Measurements from ENCODE around the gene EPB41L5. TPM values are rescaled to one million over a fixed set of nuclear protein-coding genes. Genes with fewer than 3 reads are reported as not detected.

The EPB41L5 gene
- total RNA-seq, 1 donor from 2014 or later, result 16.2 TPM

DNA sequence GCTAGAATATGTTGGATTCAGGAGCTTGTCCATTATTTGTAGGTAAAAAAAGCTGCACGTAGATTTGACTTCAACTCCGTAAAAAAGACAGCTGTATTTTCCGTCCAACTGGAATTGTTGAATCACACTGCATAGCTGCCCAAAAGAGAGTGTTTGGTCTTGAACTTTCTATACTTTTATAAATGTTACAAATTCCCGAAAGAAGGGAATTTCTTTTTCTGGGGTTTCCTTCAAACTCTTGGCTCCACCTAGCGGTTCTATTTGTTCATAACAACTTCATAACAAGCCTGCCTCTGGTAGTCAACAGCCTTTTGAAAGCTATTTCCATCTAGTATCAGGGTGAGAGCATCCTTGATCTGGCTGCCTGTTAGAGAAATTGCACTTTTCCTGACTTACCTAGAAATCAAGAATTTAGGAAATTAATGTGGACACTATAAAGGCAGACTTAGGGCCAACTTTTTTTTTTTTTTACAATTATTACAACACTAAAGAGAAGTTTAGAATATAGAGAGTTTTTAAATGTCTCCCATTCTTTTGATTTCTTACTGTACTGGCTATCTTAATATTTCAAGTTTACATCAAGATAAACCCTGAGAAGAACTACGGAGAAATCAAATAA is 162.2 kb downstream of the EPB41L5 start:
- H3K36me3 ChIP-seq (ENCODE audit: insufficient read depth, low read length), result no peaks in the 10 kb centered on the region
- H4K20me1 ChIP-seq (ENCODE audit: insufficient read depth, low read length), result no peaks in the 10 kb centered on the region
- no peak overlapping the region for H3K9ac ChIP-seq (ENCODE audit: low read length)
- no peak for FAIRE-seq
- no peaks in the 10 kb centered on the region for H3K9me3 Mint-ChIP-seq (ENCODE audit: unreplicated experiment)
- peak; percentile 32 for DNase-seq (ENCODE audit: low read depth)
- H3K4me3 ChIP-seq (ENCODE audit: insufficient read depth, low read depth, low read length), result no peak overlapping the region
- H3K27me3 ChIP-seq (ENCODE audit: insufficient read depth, low read length), result no peaks in the 10 kb centered on the region
- H3K4me1 Mint-ChIP-seq (ENCODE audit: low read depth, unreplicated experiment), result peaks cover 2% of the 10 kb centered on the region
- TF ChIP-seq EZH2 (IDR thresholded peaks at IDR 0.05; ENCODE audit: insufficient read depth, low read length), result no peak
- TF ChIP-seq, protein P1, sequence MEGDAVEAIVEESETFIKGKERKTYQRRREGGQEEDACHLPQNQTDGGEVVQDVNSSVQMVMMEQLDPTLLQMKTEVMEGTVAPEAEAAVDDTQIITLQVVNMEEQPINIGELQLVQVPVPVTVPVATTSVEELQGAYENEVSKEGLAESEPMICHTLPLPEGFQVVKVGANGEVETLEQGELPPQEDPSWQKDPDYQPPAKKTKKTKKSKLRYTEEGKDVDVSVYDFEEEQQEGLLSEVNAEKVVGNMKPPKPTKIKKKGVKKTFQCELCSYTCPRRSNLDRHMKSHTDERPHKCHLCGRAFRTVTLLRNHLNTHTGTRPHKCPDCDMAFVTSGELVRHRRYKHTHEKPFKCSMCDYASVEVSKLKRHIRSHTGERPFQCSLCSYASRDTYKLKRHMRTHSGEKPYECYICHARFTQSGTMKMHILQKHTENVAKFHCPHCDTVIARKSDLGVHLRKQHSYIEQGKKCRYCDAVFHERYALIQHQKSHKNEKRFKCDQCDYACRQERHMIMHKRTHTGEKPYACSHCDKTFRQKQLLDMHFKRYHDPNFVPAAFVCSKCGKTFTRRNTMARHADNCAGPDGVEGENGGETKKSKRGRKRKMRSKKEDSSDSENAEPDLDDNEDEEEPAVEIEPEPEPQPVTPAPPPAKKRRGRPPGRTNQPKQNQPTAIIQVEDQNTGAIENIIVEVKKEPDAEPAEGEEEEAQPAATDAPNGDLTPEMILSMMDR (IDR thresholded peaks at IDR 0.05; ENCODE audit: insufficient read depth, low read depth, low read length), result peak; percentile 78
- no peak overlapping the region for H3K4me3 Mint-ChIP-seq (ENCODE audit: unreplicated experiment)
- H3K79me2 ChIP-seq (ENCODE audit: insufficient read depth, low read length), result no peaks in the 10 kb centered on the region
- no peak overlapping the region for H3K27ac Mint-ChIP-seq (ENCODE audit: unreplicated experiment)
- peak overlapping the region; percentile 26 for H3K4me2 ChIP-seq (ENCODE audit: low read length)
- no peaks in the 10 kb centered on the region for H3K27me3 Mint-ChIP-seq (ENCODE audit: low read depth, unreplicated experiment)
- no peak overlapping the region for H3K27ac ChIP-seq (ENCODE audit: low read depth, low read length)
- H3K36me3 Mint-ChIP-seq (ENCODE audit: low read depth, unreplicated experiment), result peaks cover 5% of the 10 kb centered on the region
- no peak overlapping the region for H2AFZ ChIP-seq (ENCODE audit: low read depth, low read length)
- no peaks in the 10 kb centered on the region for H3K4me1 ChIP-seq (ENCODE audit: insufficient read depth, low read length)
- no peaks in the 10 kb centered on the region for H3K9me3 ChIP-seq (ENCODE audit: insufficient read depth, low read depth, low read length)

DNA sequence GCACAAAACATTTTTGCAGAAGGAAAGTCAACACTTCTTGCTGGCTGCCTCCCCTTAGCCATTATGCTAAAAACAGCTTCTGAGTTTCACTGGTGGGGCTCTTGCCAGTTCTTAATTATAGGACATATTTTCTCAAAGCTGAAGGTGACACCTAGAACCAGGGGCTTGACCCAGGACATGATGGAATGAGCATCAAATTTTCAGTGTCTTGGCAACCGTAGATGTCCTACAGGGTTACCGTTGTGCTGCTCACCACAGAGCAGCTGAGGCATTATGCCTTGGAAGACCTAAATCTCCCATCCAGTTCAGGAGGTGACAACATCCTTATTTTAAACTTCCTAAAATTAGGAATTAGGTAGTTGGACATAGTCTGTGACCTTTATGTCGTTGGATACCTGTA is 163.6 kb downstream of the EPB41L5 start:
- H3K27ac Mint-ChIP-seq (ENCODE audit: unreplicated experiment), result no peak overlapping the region
- Histone ChIP-seq H3K4me2 (ENCODE audit: low read length) (no peak overlapping the region), H2AFZ (ENCODE audit: low read depth, low read length) (no peak overlapping the region), H3K27me3 (ENCODE audit: insufficient read depth, low read length) (no peaks in the 10 kb centered on the region), H3K4me3 (ENCODE audit: insufficient read depth, low read depth, low read length) (no peak overlapping the region), H3K9me3 (ENCODE audit: insufficient read depth, low read depth, low read length) (no peaks in the 10 kb centered on the region), H3K36me3 (ENCODE audit: insufficient read depth, low read length) (no peaks in the 10 kb centered on the region), H4K20me1 (ENCODE audit: insufficient read depth, low read length) (no peaks in the 10 kb centered on the region), H3K9ac (ENCODE audit: low read length) (no peak overlapping the region), H3K79me2 (ENCODE audit: insufficient read depth, low read length) (no peaks in the 10 kb centered on the region), H3K27ac (ENCODE audit: low read depth, low read length) (no peak overlapping the region), H3K4me1 (ENCODE audit: insufficient read depth, low read length) (no peaks in the 10 kb centered on the region)
- peaks cover 3% of the 10 kb centered on the region for H3K4me1 Mint-ChIP-seq (ENCODE audit: low read depth, unreplicated experiment)
- DNase-seq (ENCODE audit: low read depth) (no peak), FAIRE-seq (no peak)
- H3K4me3 Mint-ChIP-seq (ENCODE audit: unreplicated experiment), result no peak overlapping the region
- TF ChIP-seq, protein P1 (IDR thresholded peaks at IDR 0.05; ENCODE audit: insufficient read depth, low read depth, low read length), result no peak
- no peak for TF ChIP-seq EZH2 (IDR thresholded peaks at IDR 0.05; ENCODE audit: insufficient read depth, low read length)
- peaks cover 2% of the 10 kb centered on the region for H3K36me3 Mint-ChIP-seq (ENCODE audit: low read depth, unreplicated experiment)
- H3K27me3 Mint-ChIP-seq (ENCODE audit: low read depth, unreplicated experiment), result no peaks in the 10 kb centered on the region
- H3K9me3 Mint-ChIP-seq (ENCODE audit: unreplicated experiment), result peaks cover 2% of the 10 kb centered on the region

DNA sequence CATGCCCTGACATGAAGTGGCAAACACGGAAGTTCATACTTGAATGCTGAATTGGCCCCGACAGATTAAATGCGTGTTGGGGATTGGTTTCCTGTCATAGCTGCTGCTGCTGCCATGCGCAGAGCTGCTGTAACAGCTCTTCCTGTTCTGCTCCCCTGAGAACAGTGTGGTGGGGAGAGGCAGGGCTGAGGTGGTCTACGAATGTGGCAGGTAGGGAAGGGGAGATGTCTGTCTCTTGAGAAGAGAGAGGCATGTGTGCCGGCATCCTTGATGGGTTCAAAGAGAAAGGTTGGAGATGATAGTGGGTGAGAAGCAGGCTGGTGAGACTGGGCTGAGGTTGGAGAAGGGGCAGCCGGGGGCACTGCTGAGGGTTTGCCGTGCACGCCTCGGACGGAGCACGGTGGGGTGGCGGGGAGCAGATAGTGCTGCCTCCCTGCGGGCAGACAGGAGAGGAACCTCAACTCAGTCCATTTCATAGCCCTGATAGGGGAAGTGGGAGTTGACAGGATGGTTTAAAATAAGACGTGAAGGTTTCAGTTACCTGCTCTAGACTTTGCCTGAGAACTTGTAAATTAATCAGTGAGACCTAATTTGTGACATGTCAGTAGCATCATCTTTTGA is 164.2 kb downstream of the EPB41L5 start:
- DNase-seq (ENCODE audit: low read depth), result no peak
- no peak overlapping the region for H3K4me2 ChIP-seq (ENCODE audit: low read length)
- Mint-ChIP-seq H3K9me3 (ENCODE audit: unreplicated experiment) (peaks cover 5% of the 10 kb centered on the region), H3K27ac (ENCODE audit: unreplicated experiment) (no peak overlapping the region), H3K27me3 (ENCODE audit: low read depth, unreplicated experiment) (no peaks in the 10 kb centered on the region), H3K4me3 (ENCODE audit: unreplicated experiment) (no peak overlapping the region), H3K36me3 (ENCODE audit: low read depth, unreplicated experiment) (peaks cover 6% of the 10 kb centered on the region), H3K4me1 (ENCODE audit: low read depth, unreplicated experiment) (peaks cover 3% of the 10 kb centered on the region)
- no peak overlapping the region for H3K27ac ChIP-seq (ENCODE audit: low read depth, low read length)
- FAIRE-seq, result no peak
- H3K79me2 ChIP-seq (ENCODE audit: insufficient read depth, low read length), result no peaks in the 10 kb centered on the region
- no peaks in the 10 kb centered on the region for H3K36me3 ChIP-seq (ENCODE audit: insufficient read depth, low read length)
- no peak for TF ChIP-seq EZH2 (IDR thresholded peaks at IDR 0.05; ENCODE audit: insufficient read depth, low read length)
- TF ChIP-seq, protein P1 (IDR thresholded peaks at IDR 0.05; ENCODE audit: insufficient read depth, low read depth, low read length), result no peak
- no peaks in the 10 kb centered on the region for H3K4me1 ChIP-seq (ENCODE audit: insufficient read depth, low read length)
- H4K20me1 ChIP-seq (ENCODE audit: insufficient read depth, low read length), result no peaks in the 10 kb centered on the region
- H3K9ac ChIP-seq (ENCODE audit: low read length), result no peak overlapping the region
- no peaks in the 10 kb centered on the region for H3K27me3 ChIP-seq (ENCODE audit: insufficient read depth, low read length)
- no peak overlapping the region for H3K4me3 ChIP-seq (ENCODE audit: insufficient read depth, low read depth, low read length)
- no peak overlapping the region for H2AFZ ChIP-seq (ENCODE audit: low read depth, low read length)
- H3K9me3 ChIP-seq (ENCODE audit: insufficient read depth, low read depth, low read length), result no peaks in the 10 kb centered on the region
